Gastrocnemius medialis (tissue), 4 donors: ENCODE data around the gene PTPRN2. TPM values are rescaled to one million over a fixed set of nuclear protein-coding genes. Genes with fewer than 3 reads are reported as not detected.

Experiments
- ATAC-seq, 2 donors: fragments of 150-250 bp; one replicate each; pipeline ENCODE4 v1.9.1; 2016
- DNase-seq, 2 donors: peaks; one replicate each; pipeline ENCODE4 v3.0.0-alpha.2; 2019
- H3K27ac ChIP-seq, 4 donors: fragments of 200-600 bp; sonication (generic); 1 replicate in 1 of 4; 2 replicates in 3 of 4; pipeline ENCODE4 v1.5.1; 2016 to 2018; ENCODE audit warnings: mild to moderate bottlenecking in 2 of 4, moderate library complexity in 1 of 4
- H3K27me3 ChIP-seq, 3 donors: fragments of 200-600 bp; sonication (generic) in 2 of 3; 1 replicate in 1 of 3; 2 replicates in 2 of 3; pipeline versions ENCODE4 v1.5.1 to v1.6.0; 2016 to 2019; ENCODE audit warnings: mild to moderate bottlenecking in 1 of 3, moderate library complexity in 1 of 3
- H3K36me3 ChIP-seq, 2 donors: fragments of 200-600 bp; sonication (generic) in 1 of 2; one replicate each; pipeline ENCODE4 v1.5.1; 2017 to 2018
- H3K4me1 ChIP-seq, 2 donors: fragments of 200-600 bp; sonication (generic) in 1 of 2; one replicate each; pipeline ENCODE4 v1.5.1; 2016 to 2017; ENCODE audit warnings: mild to moderate bottlenecking in 2 of 2
- H3K4me3 ChIP-seq, 4 donors: fragments of 200-600 bp; sonication (generic) in 3 of 4; 1 replicate in 1 of 4; 2 replicates in 3 of 4; pipeline ENCODE4 v1.5.1; 2016 to 2019; ENCODE audit warnings: mild to moderate bottlenecking in 2 of 4
- H3K9me3 ChIP-seq, 3 donors: fragments of 200-600 bp; sonication (generic) in 2 of 3; 1 replicate in 1 of 3; 2 replicates in 2 of 3; pipeline ENCODE4 v1.5.1; 2016 to 2019
- POLR2A ChIP-seq, 2 donors: fragments of 450-650 bp; IDR thresholded peaks; one replicate each; pipeline ENCODE4 v1.6.1; 2017; ENCODE audit warnings: antibody characterized with exemption in 2 of 2, mild to moderate bottlenecking in 2 of 2, moderate library complexity in 2 of 2
- in situ Hi-C, 4 donors: fragments of 200-750 bp; cut with MboI; loops; one replicate each; pipeline versions ENCODE4 v1.15.0 to v1.8.0; 2017; ENCODE audit warnings: low sequenced_read_pairs in 4 of 4
- intact Hi-C: fragments of 100-400 bp; cut with DNase I; formaldehyde crosslinking; loops from one replicate; pipeline ENCODE4 v1.15.1; 2023; ENCODE audit warnings: low total_unique reads
- total RNA-seq, 4 donors: library from RNA; depleted of rRNA; stranded (reverse); fragments of >200 nt; gene quantifications; one replicate each; pipeline versions ENCODE4 v1.1.0 to v1.2.3, GENCODE V29; 2016
- TF ChIP-seq, protein P1 (sequence below), 5 experiments: fragments of 450-650 bp in 3 of 5; fragments of 200-600 bp in 2 of 5; sonication (generic) in 2 of 5; IDR thresholded peaks in 4 of 5; conservative IDR thresholded peaks in 1 of 5; 1 replicate in 4 of 5; 2 replicates in 1 of 5; pipeline ENCODE4 v1.5.1; 2016 to 2019; ENCODE audit warnings: antibody characterized with exemption in 5 of 5, mild to moderate bottlenecking in 3 of 5, moderate library complexity in 3 of 5

Gene PTPRN2
- total RNA-seq, 4 donors from 2014 or later: 0.66 to 0.85 (median 0.81) TPM

GRCh38 chr7:158590181-158590530 is 2.5 kb upstream of the PTPRN2 start:
- Histone ChIP-seq H3K4me1 (peaks cover 0 to 6% of the 10 kb centered on the region in 2 donors), H3K4me3 (no peak overlapping the region), H3K27me3 (peaks cover 17 to 30% (median 27%) of the 10 kb centered on the region in 3 donors), H3K27ac (no peak overlapping the region), H3K9me3 (no peaks in the 10 kb centered on the region), H3K36me3 (no peaks in the 10 kb centered on the region)
- ATAC-seq (no peak), DNase-seq (no peak)
- intact Hi-C loops: no loop called here
- in situ Hi-C loops: no loop called here
- no peak for TF ChIP-seq POLR2A (IDR thresholded peaks at IDR 0.05)
- TF ChIP-seq, protein P1, sequence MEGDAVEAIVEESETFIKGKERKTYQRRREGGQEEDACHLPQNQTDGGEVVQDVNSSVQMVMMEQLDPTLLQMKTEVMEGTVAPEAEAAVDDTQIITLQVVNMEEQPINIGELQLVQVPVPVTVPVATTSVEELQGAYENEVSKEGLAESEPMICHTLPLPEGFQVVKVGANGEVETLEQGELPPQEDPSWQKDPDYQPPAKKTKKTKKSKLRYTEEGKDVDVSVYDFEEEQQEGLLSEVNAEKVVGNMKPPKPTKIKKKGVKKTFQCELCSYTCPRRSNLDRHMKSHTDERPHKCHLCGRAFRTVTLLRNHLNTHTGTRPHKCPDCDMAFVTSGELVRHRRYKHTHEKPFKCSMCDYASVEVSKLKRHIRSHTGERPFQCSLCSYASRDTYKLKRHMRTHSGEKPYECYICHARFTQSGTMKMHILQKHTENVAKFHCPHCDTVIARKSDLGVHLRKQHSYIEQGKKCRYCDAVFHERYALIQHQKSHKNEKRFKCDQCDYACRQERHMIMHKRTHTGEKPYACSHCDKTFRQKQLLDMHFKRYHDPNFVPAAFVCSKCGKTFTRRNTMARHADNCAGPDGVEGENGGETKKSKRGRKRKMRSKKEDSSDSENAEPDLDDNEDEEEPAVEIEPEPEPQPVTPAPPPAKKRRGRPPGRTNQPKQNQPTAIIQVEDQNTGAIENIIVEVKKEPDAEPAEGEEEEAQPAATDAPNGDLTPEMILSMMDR (IDR thresholded peaks at IDR 0.05 in 4 of 5, conservative IDR thresholded peaks at IDR 0.05 in 1 of 5): no peak

- ATAC-seq (no peak), DNase-seq (no peak)
- no peak overlapping the region for H3K27ac ChIP-seq
- peaks cover 0 to 6% of the 10 kb centered on the region in 2 donors for H3K4me1 ChIP-seq
- peaks cover 22 to 35% (median 32%) of the 10 kb centered on the region in 3 donors for H3K27me3 ChIP-seq
- in situ Hi-C loops (no loop called here), intact Hi-C loops (no loop called here)
- H3K36me3 ChIP-seq: no peaks in the 10 kb centered on the region
- no peak overlapping the region for H3K4me3 ChIP-seq
- no peaks in the 10 kb centered on the region for H3K9me3 ChIP-seq
- no peak for TF ChIP-seq POLR2A (IDR thresholded peaks at IDR 0.05)
- TF ChIP-seq, protein P1 (IDR thresholded peaks at IDR 0.05 in 4 of 5, conservative IDR thresholded peaks at IDR 0.05 in 1 of 5): no peak
These were observed 2.0 kb upstream of the PTPRN2 start for GRCh38 chr7:158589653-158590052.

DNA sequence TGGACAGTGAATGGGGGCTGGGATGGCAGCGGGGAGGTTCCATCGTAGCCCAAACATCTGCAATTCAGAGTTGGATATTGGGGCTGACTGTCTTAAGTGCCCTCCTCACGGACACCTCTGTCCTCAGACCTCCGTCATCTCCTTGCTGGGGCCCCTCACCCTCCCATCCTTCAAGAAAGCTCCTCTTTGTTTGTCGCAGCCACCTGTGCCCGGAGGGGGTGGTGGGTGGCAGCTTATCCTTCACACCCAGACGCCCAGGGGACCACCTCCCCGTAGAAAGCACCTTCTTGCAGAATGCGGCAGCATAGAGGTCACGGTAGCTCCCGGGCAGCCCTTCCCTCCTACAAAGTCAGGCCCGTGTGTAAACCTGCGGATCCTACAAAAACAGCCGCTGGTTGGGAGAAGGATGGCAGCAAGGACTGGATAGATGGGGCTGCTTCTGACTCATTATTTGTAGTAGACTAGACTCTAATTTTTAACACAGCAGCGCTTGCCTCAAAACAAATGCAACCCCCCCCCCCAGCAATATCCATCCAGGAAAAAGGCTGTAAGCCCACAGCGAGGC is 1.3 kb upstream of the PTPRN2 start:
- in situ Hi-C loops: no loop called here
- TF ChIP-seq, protein P1 (IDR thresholded peaks at IDR 0.05 in 4 of 5, conservative IDR thresholded peaks at IDR 0.05 in 1 of 5): no peak
- no peak for TF ChIP-seq POLR2A (IDR thresholded peaks at IDR 0.05)
- no peak for ATAC-seq

DNA sequence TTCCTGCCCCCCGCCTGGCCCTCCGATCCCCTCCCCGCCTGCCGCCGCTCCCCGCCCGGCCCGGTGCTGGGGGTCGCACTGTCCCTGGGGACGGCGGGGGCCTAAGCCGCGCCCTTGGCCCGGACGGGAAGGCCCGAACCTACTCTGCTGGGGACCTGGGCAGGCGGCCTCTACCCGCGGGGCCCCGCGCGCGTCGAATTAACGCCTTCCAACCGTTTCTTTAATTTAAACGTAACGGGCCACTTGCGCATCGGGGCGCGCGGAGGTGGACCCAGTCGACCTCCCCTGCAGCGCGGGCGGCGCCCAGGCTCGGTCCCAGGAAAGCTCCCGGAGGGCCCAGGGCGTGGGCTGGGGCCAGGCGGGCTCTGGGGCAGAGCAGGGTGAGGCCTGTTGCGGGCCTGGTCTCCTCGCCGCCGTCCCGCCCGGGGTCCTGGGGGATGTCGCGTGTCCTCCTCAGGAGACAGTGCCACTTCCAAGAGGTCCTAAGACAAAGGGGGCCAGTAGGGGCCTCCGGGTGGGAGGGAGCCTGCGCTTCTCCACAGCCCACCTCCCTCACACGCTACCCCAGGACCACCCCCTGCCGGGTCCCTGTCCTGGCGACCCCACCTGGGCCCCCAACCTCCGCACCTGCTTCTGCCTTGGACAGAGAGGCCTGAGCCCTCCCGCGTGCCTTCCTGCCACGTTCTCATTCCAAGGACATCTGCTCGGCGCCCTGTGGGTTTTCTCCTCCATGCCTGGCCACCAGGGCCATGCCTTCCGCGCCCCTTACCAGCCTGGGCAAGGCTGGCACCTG is 658 bp upstream of the PTPRN2 start:
- Histone ChIP-seq H3K9me3 (no peaks in the 10 kb centered on the region), H3K4me1 (peaks cover 0 to 6% of the 10 kb centered on the region in 2 donors), H3K27ac (no peak overlapping the region), H3K27me3 (peaks cover 34 to 49% (median 45%) of the 10 kb centered on the region in 3 donors), H3K36me3 (no peaks in the 10 kb centered on the region), H3K4me3 (peak overlapping the region in 3 of 4 donors; percentile 15 to 35 (median 35))
- in situ Hi-C loops (no loop called here), intact Hi-C loops (no loop called here)
- no peak for TF ChIP-seq POLR2A (IDR thresholded peaks at IDR 0.05)
- TF ChIP-seq, protein P1 (IDR thresholded peaks at IDR 0.05 in 4 of 5, conservative IDR thresholded peaks at IDR 0.05 in 1 of 5): no peak
- no peak for DNase-seq
- ATAC-seq: no peak

More for the DNA sequence above, 1.3 kb upstream of the PTPRN2 start:
- no peak overlapping the region for H3K27ac ChIP-seq
- H3K27me3 ChIP-seq: peaks cover 29 to 42% (median 39%) of the 10 kb centered on the region in 3 donors
- intact Hi-C loops: no loop called here
- no peak overlapping the region for H3K4me3 ChIP-seq
- no peaks in the 10 kb centered on the region for H3K36me3 ChIP-seq
- H3K9me3 ChIP-seq: no peaks in the 10 kb centered on the region
- no peak for DNase-seq
- peaks cover 0 to 6% of the 10 kb centered on the region in 2 donors for H3K4me1 ChIP-seq
